Naive thymus-derived CD4-positive, alpha-beta T cell (primary cell): ENCODE measurements around the gene ANKRD23. TPM values are rescaled to one million over a fixed set of nuclear protein-coding genes. Genes with fewer than 3 reads are reported as not detected.

Experiments
- ATAC-seq: fragments of 150-1000 bp; cut with Tn5 transposase; 2 replicates; pipeline ENCODE4 v1.10.0; 2021; ENCODE audit warnings: mild to moderate bottlenecking, moderate library complexity
- CTCF ChIA-PET: fragments of 350-600 bp; sonication (Branson Sonifier 250); formaldehyde crosslinking; loops from one replicate; lab custom pipeline; 2021; ENCODE audit warnings: antibody characterized with exemption; lab: Charles Lee
- POLR2A ChIA-PET: fragments of 350-600 bp; sonication (Branson Sonifier 250); formaldehyde crosslinking; loops from one replicate; lab custom pipeline; 2021; ENCODE audit warnings: antibody characterized with exemption, inconsistent platforms; lab: Charles Lee
- DNase-seq, 9 donors: peaks; one replicate each; pipeline versions ENCODE4 v3.0.0 to v3.0.0-alpha.2; 2020 to 2022; ENCODE audit warnings: mixed read lengths in 1 of 9
- H3K27ac ChIP-seq: one replicate; pipeline ENCODE4 v1.7.0; 2013; ENCODE audit warnings: mild to moderate bottlenecking, low read depth, low read length, moderate library complexity
- H3K27me3 ChIP-seq, 2 donors: one replicate each; pipeline ENCODE4 v1.7.0; 2013; ENCODE audit warnings: low read length in 2 of 2, mild to moderate bottlenecking in 2 of 2, moderate library complexity in 2 of 2; ENCODE audit not compliant: control insufficient read depth in 2 of 2, insufficient read depth in 2 of 2
- H3K36me3 ChIP-seq, 3 experiments: 1 replicate in 2 of 3; 2 replicates in 1 of 3; pipeline ENCODE4 v1.7.0; 2013; ENCODE audit warnings: low read length in 3 of 3, mild to moderate bottlenecking in 3 of 3, moderate library complexity in 1 of 3; ENCODE audit not compliant: insufficient read depth in 3 of 3, control insufficient read depth in 2 of 3
- H3K4me1 ChIP-seq, 2 donors: one replicate each; pipeline ENCODE4 v1.7.0; 2013; ENCODE audit warnings: low read length in 2 of 2, mild to moderate bottlenecking in 2 of 2, moderate library complexity in 1 of 2; ENCODE audit not compliant: control insufficient read depth in 2 of 2, insufficient read depth in 2 of 2
- H3K4me3 ChIP-seq: 2 replicates; pipeline ENCODE4 v1.7.0; 2013; ENCODE audit warnings: mild to moderate bottlenecking, low read length
- H3K9me3 ChIP-seq, 3 experiments: 1 replicate in 2 of 3; 2 replicates in 1 of 3; pipeline ENCODE4 v1.7.0; 2013; ENCODE audit warnings: low read length in 3 of 3; ENCODE audit not compliant: control insufficient read depth in 2 of 3
- H3K27ac Mint-ChIP-seq, 9 donors: one replicate each; pipeline ENCODE4 v1.8.0; 2020 to 2022; ENCODE audit warnings: mixed read lengths in 9 of 9, mild to moderate bottlenecking in 8 of 9, moderate library complexity in 5 of 9, inconsistent platforms in 2 of 9
- H3K27me3 Mint-ChIP-seq, 5 donors: one replicate each; pipeline ENCODE4 v1.8.0; 2021 to 2022; ENCODE audit warnings: mixed read lengths in 5 of 5, mild to moderate bottlenecking in 1 of 5
- H3K36me3 Mint-ChIP-seq, 5 donors: one replicate each; pipeline ENCODE4 v1.8.0; 2020 to 2022; ENCODE audit warnings: mixed read lengths in 5 of 5, mild to moderate bottlenecking in 3 of 5, inconsistent platforms in 1 of 5
- H3K4me1 Mint-ChIP-seq, 7 donors: one replicate each; pipeline ENCODE4 v1.8.0; 2020 to 2022; ENCODE audit warnings: mixed read lengths in 7 of 7, mild to moderate bottlenecking in 3 of 7, inconsistent platforms in 1 of 7
- H3K4me3 Mint-ChIP-seq, 10 donors: one replicate each; pipeline ENCODE4 v1.8.0; 2020 to 2022; ENCODE audit warnings: mild to moderate bottlenecking in 10 of 10, mixed read lengths in 10 of 10, moderate library complexity in 6 of 10, inconsistent platforms in 2 of 10
- H3K9me3 Mint-ChIP-seq, 11 donors: one replicate each; pipeline ENCODE4 v1.8.0; 2020 to 2022; ENCODE audit warnings: mixed read lengths in 11 of 11, mild to moderate bottlenecking in 4 of 11, inconsistent platforms in 1 of 11, moderate library complexity in 1 of 11
- intact Hi-C, 2 donors: fragments of 100-400 bp; cut with micrococcal nuclease; formaldehyde crosslinking; loops; one replicate each; pipeline ENCODE4 v1.15.1; 2023
- polyA plus RNA-seq, 2 donors: library from polyadenylated mRNA; unstranded; fragments of 300-500 nt; fragmentation: Illumina TruSeq; gene quantifications; one replicate each; pipeline ENCODE4 v1.2.3, GENCODE V29; 2021
- total RNA-seq, 6 experiments: library from RNA in 5 of 6; stranded (reverse) in 5 of 6; gene quantifications; 1 replicate in 5 of 6; 2 replicates in 1 of 6; pipeline ENCODE4 v1.2.3 and lab custom pipeline; 2021 to 2026

Gene ANKRD23
- total and polyA plus RNA-seq, 7 experiments from 2014 or later = 0.64 to 19.8 (median 11.7) TPM

- peak in 5 of 9 donors; percentile 27 to 39 (median 35) for DNase-seq
- intact Hi-C loops = loop anchor here in 1 of 2 donors (5.0 kb wide), 2 partner anchors 95 to 320 kb away; partner anchors contain the start of genes ARID5A and CNNM4
- Mint-ChIP-seq H3K4me1 (peaks cover 21 to 57% (median 43%) of the 10 kb centered on the region in 7 donors), H3K27ac (peak overlapping the region; percentile 38 to 92 (median 84)), H3K9me3 (peaks cover 0 to 4% (median 0%) of the 10 kb centered on the region in 11 donors), H3K4me3 (peak overlapping the region; percentile 85 to 93 (median 89)), H3K27me3 (no peaks in the 10 kb centered on the region), H3K36me3 (peaks cover 0 to 27% (median 19%) of the 10 kb centered on the region in 5 donors)
- peaks cover 0 to 43% (median 6%) of the 10 kb centered on the region in 3 experiments for H3K36me3 ChIP-seq
- no peaks in the 10 kb centered on the region for H3K27me3 ChIP-seq
- peak overlapping the region; percentile 79 for H3K27ac ChIP-seq
- no peaks in the 10 kb centered on the region for H3K9me3 ChIP-seq
- no peak for ATAC-seq
- peaks cover 14 to 16% of the 10 kb centered on the region in 2 donors for H3K4me1 ChIP-seq
- POLR2A ChIA-PET = interaction anchor here (0.5 to 15.0 kb wide), 20 partner anchors 12 to 594 kb away, joined by 3 to 288 read pairs (median 8); partner anchors contain the start of genes ANKRD23, ANKRD36, CNNM3 and SEMA4C
- CTCF ChIA-PET = interaction anchor here (0.6 to 5.1 kb wide), 27 partner anchors 10 to 256 kb away, joined by 3 to 144 read pairs (median 5); partner anchors contain the start of genes ANKRD36, CNNM3, CNNM4 and FAHD2B
- H3K4me3 ChIP-seq = peak overlapping the region; percentile 72
Measured at GRCh38 chr2:96856776-96857666, 13.2 kb upstream of the ANKRD23 start.

GRCh38 chr2:96853321-96853720, 9.5 kb upstream of the ANKRD23 start:
- H3K36me3 ChIP-seq = peaks cover 0 to 52% (median 9%) of the 10 kb centered on the region in 3 experiments
- peaks cover 12 to 38% (median 25%) of the 10 kb centered on the region in 7 donors for H3K4me1 Mint-ChIP-seq
- no peak overlapping the region for H3K27ac Mint-ChIP-seq
- intact Hi-C loops = no loop called here
- no peaks in the 10 kb centered on the region for H3K9me3 ChIP-seq
- no peaks in the 10 kb centered on the region for H3K27me3 Mint-ChIP-seq
- H3K4me1 ChIP-seq = peaks cover 7 to 11% of the 10 kb centered on the region in 2 donors
- no peak overlapping the region for H3K27ac ChIP-seq
- CTCF ChIA-PET = no interaction called here
- ATAC-seq (no peak), DNase-seq (no peak)
- peaks cover 0 to 2% (median 0%) of the 10 kb centered on the region in 11 donors for H3K9me3 Mint-ChIP-seq
- no peak overlapping the region for H3K4me3 ChIP-seq
- H3K27me3 ChIP-seq = no peaks in the 10 kb centered on the region
- peaks cover 0 to 31% (median 17%) of the 10 kb centered on the region in 5 donors for H3K36me3 Mint-ChIP-seq
- POLR2A ChIA-PET = interaction anchor here (1.2 to 1.6 kb wide), 2 partner anchors 18 to 35 kb away, joined by 3 read pairs; no protein-coding TSS in a partner anchor
- H3K4me3 Mint-ChIP-seq = no peak overlapping the region

- Mint-ChIP-seq H3K4me3 (no peak overlapping the region), H3K4me1 (peaks cover 12 to 38% (median 25%) of the 10 kb centered on the region in 7 donors), H3K27ac (no peak overlapping the region), H3K36me3 (peaks cover 0 to 36% (median 21%) of the 10 kb centered on the region in 5 donors), H3K27me3 (no peaks in the 10 kb centered on the region), H3K9me3 (peaks cover 0 to 2% (median 0%) of the 10 kb centered on the region in 11 donors)
- POLR2A ChIA-PET = interaction anchor here (1.1 to 1.6 kb wide), 2 partner anchors 18 to 21 kb away, joined by 3 read pairs; no protein-coding TSS in a partner anchor
- H3K4me3 ChIP-seq = no peak overlapping the region
- H3K27me3 ChIP-seq = no peaks in the 10 kb centered on the region
- peaks cover 0 to 58% (median 12%) of the 10 kb centered on the region in 3 experiments for H3K36me3 ChIP-seq
- ATAC-seq (no peak), DNase-seq (no peak)
- no peak overlapping the region for H3K27ac ChIP-seq
- peaks cover 7 to 11% of the 10 kb centered on the region in 2 donors for H3K4me1 ChIP-seq
- intact Hi-C loops = no loop called here
- H3K9me3 ChIP-seq = no peaks in the 10 kb centered on the region
- CTCF ChIA-PET = interaction anchor here (2.6 kb wide), 1 partner anchor 98 kb away, joined by 12 read pairs; no protein-coding TSS in a partner anchor
Measured at GRCh38 chr2:96852667-96853066, 8.8 kb upstream of the ANKRD23 start.

- Mint-ChIP-seq H3K27me3 (no peaks in the 10 kb centered on the region), H3K27ac (peak overlapping the region in 1 of 9 donors; percentile 62), H3K4me3 (no peak overlapping the region), H3K4me1 (peaks cover 0 to 12% (median 5%) of the 10 kb centered on the region in 7 donors), H3K36me3 (peaks cover 0 to 35% (median 18%) of the 10 kb centered on the region in 5 donors), H3K9me3 (peaks cover 0 to 2% (median 0%) of the 10 kb centered on the region in 11 donors)
- H3K4me1 ChIP-seq = no peaks in the 10 kb centered on the region
- intact Hi-C loops = no loop called here
- no peak for ATAC-seq
- POLR2A ChIA-PET = interaction anchor here (0.7 to 1.5 kb wide), 4 partner anchors 9 to 117 kb away, joined by 3 to 6 read pairs (median 4); no protein-coding TSS in a partner anchor
- DNase-seq = no peak
- no peaks in the 10 kb centered on the region for H3K27me3 ChIP-seq
- H3K27ac ChIP-seq = no peak overlapping the region
- H3K9me3 ChIP-seq = no peaks in the 10 kb centered on the region
- peaks cover 0 to 59% (median 9%) of the 10 kb centered on the region in 3 experiments for H3K36me3 ChIP-seq
- CTCF ChIA-PET = no interaction called here
- H3K4me3 ChIP-seq = no peak overlapping the region
Measured at GRCh38 chr2:96848264-96848663, 4.4 kb upstream of the ANKRD23 start.

- Mint-ChIP-seq H3K27ac (no peak overlapping the region), H3K9me3 (peaks cover 0 to 2% (median 0%) of the 10 kb centered on the region in 11 donors), H3K4me1 (peaks cover 0 to 9% (median 4%) of the 10 kb centered on the region in 7 donors), H3K4me3 (no peak overlapping the region), H3K27me3 (no peaks in the 10 kb centered on the region), H3K36me3 (peaks cover 0 to 29% (median 12%) of the 10 kb centered on the region in 5 donors)
- Histone ChIP-seq H3K36me3 (peaks cover 0 to 53% (median 5%) of the 10 kb centered on the region in 3 experiments), H3K27me3 (no peaks in the 10 kb centered on the region), H3K9me3 (no peaks in the 10 kb centered on the region), H3K27ac (no peak overlapping the region), H3K4me1 (no peaks in the 10 kb centered on the region), H3K4me3 (no peak overlapping the region)
- CTCF ChIA-PET = interaction anchor here (0.9 kb wide), 1 partner anchor 107 kb away, joined by 3 read pairs; no protein-coding TSS in a partner anchor
- DNase-seq (no peak), ATAC-seq (no peak)
- intact Hi-C loops = no loop called here
- POLR2A ChIA-PET = interaction anchor here (0.5 kb wide), 1 partner anchor 99 kb away, joined by 3 read pairs; no protein-coding TSS in a partner anchor
Measured at GRCh38 chr2:96847586-96847985, 3.8 kb upstream of the ANKRD23 start.

GRCh38 chr2:96846825-96847224, 3.0 kb upstream of the ANKRD23 start:
- Mint-ChIP-seq H3K27ac (no peak overlapping the region), H3K4me3 (no peak overlapping the region), H3K36me3 (peaks cover 0 to 25% (median 12%) of the 10 kb centered on the region in 5 donors), H3K9me3 (peaks cover 0 to 2% (median 0%) of the 10 kb centered on the region in 11 donors), H3K4me1 (peaks cover 0 to 7% (median 4%) of the 10 kb centered on the region in 7 donors), H3K27me3 (no peaks in the 10 kb centered on the region)
- H3K27me3 ChIP-seq = no peaks in the 10 kb centered on the region
- H3K36me3 ChIP-seq = peaks cover 0 to 46% (median 5%) of the 10 kb centered on the region in 3 experiments
- intact Hi-C loops = no loop called here
- no peak overlapping the region for H3K4me3 ChIP-seq
- no peak overlapping the region for H3K27ac ChIP-seq
- POLR2A ChIA-PET = interaction anchor here (0.6 kb wide), 1 partner anchor 21 kb away, joined by 4 read pairs; no protein-coding TSS in a partner anchor
- no peaks in the 10 kb centered on the region for H3K4me1 ChIP-seq
- CTCF ChIA-PET = interaction anchor here (0.7 kb wide), 1 partner anchor 146 kb away, joined by 3 read pairs; no protein-coding TSS in a partner anchor
- DNase-seq (no peak), ATAC-seq (no peak)
- no peaks in the 10 kb centered on the region for H3K9me3 ChIP-seq
